Neuronal stem cell (in vitro differentiated cells): ENCODE data around the gene ZNF366.
"Not testable (repeated sequence)": the region's sequence is repeated elsewhere in the genome, so short reads cannot be mapped to it uniquely, and the experiment has no call there.

Experiments used
- DNase-seq: peaks from one replicate; pipeline ENCODE4 v3.0.0-alpha.2; 2013; ENCODE audit warnings: low spot score
- H2AFZ ChIP-seq: one replicate; pipeline ENCODE4 v1.6.1; 2013; ENCODE audit warnings: mild to moderate bottlenecking, low read length, inconsistent platforms
- H2AK5ac ChIP-seq: 2 replicates; pipeline ENCODE4 v1.6.1; 2013; ENCODE audit warnings: low read depth, mild to moderate bottlenecking, inconsistent platforms, low read length, moderate library complexity, mixed read lengths
- H2BK120ac ChIP-seq: 2 replicates; pipeline ENCODE4 v1.6.1; 2013; ENCODE audit warnings: low read depth, mild to moderate bottlenecking, inconsistent platforms, low read length, moderate library complexity, mixed read lengths
- H2BK12ac ChIP-seq: one replicate; pipeline ENCODE4 v1.6.1; 2013; ENCODE audit warnings: low read length, inconsistent platforms
- H2BK15ac ChIP-seq: 2 replicates; pipeline ENCODE4 v1.6.1; 2013; ENCODE audit warnings: mild to moderate bottlenecking, low read length, inconsistent platforms, mixed read lengths
- H2BK5ac ChIP-seq: one replicate; pipeline ENCODE4 v1.6.1; 2013; ENCODE audit warnings: inconsistent platforms, mild to moderate bottlenecking, low read length, moderate library complexity
- H3K14ac ChIP-seq: one replicate; pipeline ENCODE4 v1.6.1; 2013; ENCODE audit warnings: low read length, inconsistent platforms
- H3K18ac ChIP-seq: 2 replicates; pipeline ENCODE4 v1.6.1; 2013; ENCODE audit warnings: low read length, inconsistent platforms
- H3K23ac ChIP-seq: 2 replicates; pipeline ENCODE4 v1.6.1; 2013; ENCODE audit warnings: low read depth, mild to moderate bottlenecking, mixed read lengths, low read length, inconsistent platforms; ENCODE audit not compliant: poor library complexity
- H3K27ac ChIP-seq: replicated peaks from 3 replicates; pipeline ENCODE4 v1.5.1; 2013; ENCODE audit warnings: low read length, inconsistent platforms
- H3K27me3 ChIP-seq, 3 experiments: 2 replicates each; pipeline ENCODE4 v1.6.1; 2013; ENCODE audit warnings: low read length in 3 of 3, mild to moderate bottlenecking in 2 of 3, inconsistent platforms in 1 of 3, low read depth in 1 of 3, mixed read lengths in 1 of 3, moderate library complexity in 1 of 3; ENCODE audit not compliant: control insufficient read depth in 3 of 3, insufficient read depth in 3 of 3
- H3K36me3 ChIP-seq, 2 donors: replicated peaks in 1 of 2; 2 replicates each; pipeline ENCODE4 v1.6.1; 2013; ENCODE audit warnings: low read length in 2 of 2; ENCODE audit not compliant: control insufficient read depth in 2 of 2, insufficient read depth in 2 of 2
- H3K4ac ChIP-seq: 2 replicates; pipeline ENCODE4 v1.6.1; 2013; ENCODE audit warnings: inconsistent platforms, mild to moderate bottlenecking, low read length, moderate library complexity
- H3K4me1 ChIP-seq, 2 donors: 1 replicate in 1 of 2; 2 replicates in 1 of 2; pipeline ENCODE4 v1.6.1; 2013; ENCODE audit warnings: low read length in 2 of 2, low read depth in 1 of 2; ENCODE audit not compliant: control insufficient read depth in 2 of 2, insufficient read depth in 1 of 2
- H3K4me2 ChIP-seq: one replicate; pipeline ENCODE4 v1.6.1; 2013; ENCODE audit warnings: mild to moderate bottlenecking, low read length, inconsistent platforms; ENCODE audit not compliant: insufficient read depth, poor library complexity, severe bottlenecking
- H3K4me3 ChIP-seq, 2 donors: 2 replicates each; pipeline ENCODE4 v1.5.1; 2013; ENCODE audit warnings: low read length in 2 of 2, mild to moderate bottlenecking in 2 of 2, inconsistent platforms in 1 of 2, moderate library complexity in 1 of 2
- H3K79me1 ChIP-seq: one replicate; pipeline ENCODE4 v1.6.1; 2013; ENCODE audit warnings: low read depth, mild to moderate bottlenecking, inconsistent platforms, low read length, moderate library complexity
- H3K9ac ChIP-seq: one replicate; pipeline ENCODE4 v1.6.1; 2013; ENCODE audit warnings: mild to moderate bottlenecking, low read depth, low read length, inconsistent platforms; ENCODE audit not compliant: poor library complexity
- H3K9me3 ChIP-seq, 2 donors: replicated peaks in 1 of 2; 2 replicates each; pipeline versions ENCODE3 to v1.6.1; 2013; ENCODE audit warnings: low read length in 2 of 2, mild to moderate bottlenecking in 2 of 2, inconsistent platforms in 1 of 2, low read depth in 1 of 2, mixed read lengths in 1 of 2, moderate library complexity in 1 of 2; ENCODE audit not compliant: control insufficient read depth in 2 of 2, insufficient read depth in 1 of 2
- H4K8ac ChIP-seq: one replicate; pipeline ENCODE4 v1.6.1; 2013; ENCODE audit warnings: low read depth, mild to moderate bottlenecking, inconsistent platforms, low read length, moderate library complexity
- H4K91ac ChIP-seq: one replicate; pipeline ENCODE4 v1.6.1; 2013; ENCODE audit warnings: low read length, low read depth, mild to moderate bottlenecking, inconsistent platforms; ENCODE audit not compliant: poor library complexity
- WGBS, 2 donors: extraction: QIAGEN DNeasy Blood & Tissue Kit; methylation state at CpG; one replicate each; pipeline ENCODE4 v1.1.7; 2013; ENCODE audit warnings: missing lambda C conversion rate in 2 of 2, mixed read lengths in 1 of 2; ENCODE audit not compliant: insufficient read length in 2 of 2, insufficient replicate concordance in 1 of 2; ENCODE audit errors: extremely low coverage in 2 of 2; 5-methylcytosine and 5-hydroxymethylcytosine counted together

The ZNF366 gene

DNA sequence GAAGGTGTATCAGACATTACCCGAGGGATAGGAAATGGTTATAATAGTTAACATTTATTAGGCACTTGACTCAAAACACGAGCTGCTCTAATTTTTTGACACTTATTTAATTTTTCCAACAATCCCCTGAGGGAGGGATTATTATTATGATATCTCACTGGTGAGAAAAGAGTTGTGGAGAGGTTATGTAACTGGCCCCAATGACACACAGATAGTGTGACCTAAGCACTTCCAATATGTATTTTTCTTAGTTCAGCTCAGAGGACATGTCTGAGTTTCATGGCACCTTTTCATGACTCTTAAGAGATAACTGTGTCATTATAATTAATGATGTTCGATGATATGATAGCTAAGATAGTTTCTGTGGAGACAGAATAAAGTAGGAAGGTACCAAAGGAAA lies 100.1 kb downstream of the ZNF366 start:
- no peak overlapping the region for H4K91ac ChIP-seq
- no peaks in the 10 kb centered on the region for H3K27me3 ChIP-seq
- H3K18ac ChIP-seq: no peak overlapping the region
- no CpG with 5 or more reads among the region's 3 CpGs for WGBS, 2 donors
- no peak overlapping the region for H2BK15ac ChIP-seq
- H3K4me1 ChIP-seq: no peaks in the 10 kb centered on the region
- no peak overlapping the region for H4K8ac ChIP-seq
- no peaks in the 10 kb centered on the region for H3K79me1 ChIP-seq
- no peaks in the 10 kb centered on the region for H3K36me3 ChIP-seq
- H2BK5ac ChIP-seq: no peak overlapping the region
- no peak overlapping the region for H2BK120ac ChIP-seq
- H3K14ac ChIP-seq: no peak overlapping the region
- H3K4ac ChIP-seq: no peak overlapping the region
- H3K4me2 ChIP-seq: no peak overlapping the region
- no peak overlapping the region for H2AFZ ChIP-seq
- H3K9me3 ChIP-seq: peaks cover 3 to 17% of the 10 kb centered on the region in 2 donors
- H3K27ac ChIP-seq: no peak overlapping the region
- DNase-seq: no peak
- H2BK12ac ChIP-seq: no peak overlapping the region
- H2AK5ac ChIP-seq: no peak overlapping the region
- H3K4me3 ChIP-seq: no peak overlapping the region
- no peak overlapping the region for H3K23ac ChIP-seq
- H3K9ac ChIP-seq: no peak overlapping the region

- H3K79me1 ChIP-seq, H2BK120ac ChIP-seq, H3K14ac ChIP-seq, H3K4me2 ChIP-seq, H3K18ac ChIP-seq, H3K23ac ChIP-seq, H2BK12ac ChIP-seq, H2AK5ac ChIP-seq, H4K91ac ChIP-seq, H2BK15ac ChIP-seq, H3K27ac ChIP-seq, H3K4me1 ChIP-seq, H3K4me3 ChIP-seq, H3K36me3 ChIP-seq, H3K4ac ChIP-seq, H3K9ac ChIP-seq, H4K8ac ChIP-seq, DNase-seq, H2BK5ac ChIP-seq, H3K27me3 ChIP-seq, H2AFZ ChIP-seq: not testable (repeated sequence)
- peaks cover 6 to 36% of the 10 kb centered on the region in 2 donors for H3K9me3 ChIP-seq
- WGBS, 2 donors: no CpG with 5 or more reads among the region's 3 CpGs
Observed at GRCh38 chr5:72404771-72405170, 102.4 kb downstream of the ZNF366 start.

DNA sequence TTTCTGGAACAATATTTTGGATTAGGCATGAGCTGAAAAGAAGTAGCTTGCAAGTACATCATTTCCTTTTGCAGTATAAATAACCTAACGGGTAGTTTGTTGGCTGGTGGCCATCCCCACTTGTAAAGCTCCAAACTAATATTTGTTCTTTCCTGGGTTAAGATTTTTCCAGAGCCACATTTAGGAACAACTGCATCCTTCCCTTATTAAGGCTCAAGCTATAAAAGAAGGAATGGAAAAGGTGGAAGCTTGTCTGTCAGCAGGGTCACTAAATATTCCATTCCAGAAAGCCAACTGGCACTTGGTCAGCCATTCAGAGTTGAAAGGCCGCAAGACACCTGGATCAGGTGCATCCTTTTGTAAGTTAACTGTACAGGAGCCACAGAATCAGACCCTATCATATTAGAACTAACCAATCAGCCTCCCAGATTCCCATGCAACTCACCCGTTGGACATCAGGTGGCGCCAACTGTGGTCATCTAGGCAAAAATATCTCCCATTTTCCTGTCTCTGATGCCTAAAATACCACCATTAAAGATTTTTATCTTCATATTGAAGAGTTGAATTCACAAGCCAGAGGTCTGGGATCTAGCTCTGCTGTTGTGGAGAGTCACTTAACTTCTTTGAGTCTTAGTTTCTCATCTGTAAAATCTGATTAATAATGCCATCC lies 104.1 kb downstream of the ZNF366 start:
- Histone ChIP-seq H4K91ac (no peak overlapping the region), H3K4me3 (no peak overlapping the region), H3K4me1 (no peaks in the 10 kb centered on the region), H3K79me1 (no peaks in the 10 kb centered on the region), H2BK120ac (no peak overlapping the region), H3K23ac (no peak overlapping the region), H3K36me3 (no peaks in the 10 kb centered on the region), H3K27ac (no peak overlapping the region), H2BK12ac (no peak overlapping the region), H3K4ac (no peak overlapping the region), H2AFZ (no peak overlapping the region), H2BK15ac (no peak overlapping the region), H3K9ac (no peak overlapping the region), H3K18ac (no peak overlapping the region), H2AK5ac (no peak overlapping the region), H3K4me2 (no peak overlapping the region), H4K8ac (no peak overlapping the region), H2BK5ac (no peak overlapping the region), H3K27me3 (no peaks in the 10 kb centered on the region), H3K9me3 (peaks cover 6 to 36% of the 10 kb centered on the region in 2 donors), H3K14ac (no peak overlapping the region)
- WGBS, 2 donors: no CpG with 5 or more reads among the region's 4 CpGs
- DNase-seq: no peak

- no peak overlapping the region for H4K8ac ChIP-seq
- no peak for DNase-seq
- no peaks in the 10 kb centered on the region for H3K36me3 ChIP-seq
- no peak overlapping the region for H3K27ac ChIP-seq
- no peak overlapping the region for H3K18ac ChIP-seq
- no peak overlapping the region for H3K4me2 ChIP-seq
- no peak overlapping the region for H3K4ac ChIP-seq
- peaks cover 6 to 36% of the 10 kb centered on the region in 2 donors for H3K9me3 ChIP-seq
- H3K79me1 ChIP-seq: no peaks in the 10 kb centered on the region
- H2BK12ac ChIP-seq: no peak overlapping the region
- no peaks in the 10 kb centered on the region for H3K27me3 ChIP-seq
- no peak overlapping the region for H2BK120ac ChIP-seq
- no peak overlapping the region for H4K91ac ChIP-seq
- H2AFZ ChIP-seq: no peak overlapping the region
- H3K23ac ChIP-seq: no peak overlapping the region
- H3K4me3 ChIP-seq: no peak overlapping the region
- no peak overlapping the region for H2BK5ac ChIP-seq
- WGBS, 2 donors: no CpG with 5 or more reads among the region's 2 CpGs
- no peak overlapping the region for H2BK15ac ChIP-seq
- no peak overlapping the region for H3K9ac ChIP-seq
- H2AK5ac ChIP-seq: no peak overlapping the region
- H3K4me1 ChIP-seq: no peaks in the 10 kb centered on the region
- no peak overlapping the region for H3K14ac ChIP-seq
Observed at GRCh38 chr5:72402381-72402890, 104.8 kb downstream of the ZNF366 start.
